HG03575 (cell line): ENCODE results near the gene CNTNAP2.

ENCODE experiments used
- ATAC-seq: cut with Tn5 transposase; IDR thresholded peaks from one replicate; pipeline ENCODE4 v1.9.1; 2021; ENCODE audit not compliant: unreplicated experiment, insufficient number of reproducible peaks, low FRiP score; ENCODE audit errors: extremely low read depth

CNTNAP2 gene

DNA sequence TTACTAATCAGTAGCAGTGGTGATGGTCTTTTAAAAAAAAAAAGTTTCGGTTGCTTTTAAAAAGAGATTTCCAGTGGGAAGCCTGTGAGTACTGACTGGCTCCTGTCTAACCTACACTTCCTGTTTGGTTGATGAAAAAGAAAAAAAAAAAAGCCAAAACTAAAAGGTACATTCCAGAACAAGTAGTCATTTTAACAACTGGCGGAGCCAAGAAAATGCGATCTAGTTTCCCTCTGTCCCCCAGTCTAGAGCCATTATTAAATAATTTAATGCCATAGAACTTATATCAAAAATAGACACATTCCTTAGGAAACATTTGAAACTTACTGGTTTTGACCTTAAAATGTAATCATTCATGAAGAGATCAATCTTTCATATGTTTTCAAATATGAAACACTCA lies 2219.8 kb downstream of the CNTNAP2 start:
- no peak for ATAC-seq

DNA sequence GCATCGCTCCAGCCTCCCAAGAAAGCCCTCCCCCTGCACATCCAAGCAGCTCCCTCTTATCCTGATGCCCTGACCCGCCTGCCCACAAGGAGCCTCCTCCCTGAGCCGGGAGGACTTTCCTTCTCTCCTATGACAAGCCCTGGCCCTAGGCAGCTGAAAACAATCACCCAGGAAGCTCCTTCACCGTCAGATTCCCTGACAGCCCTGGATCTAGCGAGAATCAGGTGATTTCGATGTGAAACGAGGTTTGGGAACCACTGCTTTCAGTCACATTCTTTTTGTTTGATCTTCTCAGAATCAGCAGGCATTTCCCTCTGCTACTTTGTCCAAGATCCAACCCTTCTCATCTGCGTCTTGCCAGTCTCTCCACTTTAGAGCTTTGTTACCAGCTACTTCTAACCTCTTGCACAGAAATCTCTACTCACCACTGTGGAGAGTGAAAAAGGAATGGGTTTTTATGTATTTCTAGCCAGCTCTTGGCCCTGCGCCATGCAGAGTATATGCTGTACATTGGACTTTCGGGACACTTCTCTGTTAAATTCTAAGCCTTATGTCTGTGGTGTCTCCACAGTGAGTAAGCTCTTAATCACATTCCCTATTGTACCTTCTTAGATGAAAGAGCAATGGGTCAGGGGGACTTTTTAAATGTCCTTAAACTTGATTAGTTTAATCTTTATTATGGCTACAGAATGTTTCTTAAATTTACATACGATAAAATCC lies 2220.8 kb downstream of the CNTNAP2 start:
- ATAC-seq = no peak

DNA sequence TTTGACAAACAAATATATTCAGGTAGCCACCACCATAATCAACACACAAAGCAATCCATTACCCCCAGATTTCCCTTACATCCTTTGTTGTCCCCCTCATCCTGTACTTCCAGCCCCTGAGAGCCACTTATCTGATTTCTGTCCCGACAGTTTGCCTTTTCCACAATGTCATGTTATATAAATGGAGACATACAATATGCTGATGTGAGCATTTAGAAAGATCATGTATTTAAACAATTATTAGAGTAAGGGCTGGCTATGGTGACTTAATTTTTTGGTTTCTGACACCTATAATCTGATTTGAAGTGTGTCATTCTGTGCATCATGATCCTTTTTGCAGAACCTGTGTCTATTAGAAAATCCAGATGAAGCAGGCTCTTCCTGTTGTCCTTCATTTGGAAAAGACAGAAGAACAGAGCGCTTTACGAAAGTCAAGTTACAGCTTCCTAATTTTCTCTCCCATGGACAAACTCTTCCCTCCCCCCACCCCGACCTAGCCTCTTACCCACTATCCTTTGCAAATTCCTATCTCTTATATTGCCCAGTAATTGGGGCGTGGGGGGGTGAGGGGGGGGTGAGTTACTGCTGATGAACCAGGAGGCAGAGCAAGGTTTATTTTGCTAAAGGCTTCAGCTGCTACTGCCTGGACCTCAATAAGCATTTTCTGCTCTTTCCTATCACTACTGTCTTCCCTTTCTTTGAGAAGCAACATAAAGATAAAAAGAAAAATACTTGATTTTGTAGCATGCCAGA lies 2221.6 kb downstream of the CNTNAP2 start:
- ATAC-seq = no peak

DNA sequence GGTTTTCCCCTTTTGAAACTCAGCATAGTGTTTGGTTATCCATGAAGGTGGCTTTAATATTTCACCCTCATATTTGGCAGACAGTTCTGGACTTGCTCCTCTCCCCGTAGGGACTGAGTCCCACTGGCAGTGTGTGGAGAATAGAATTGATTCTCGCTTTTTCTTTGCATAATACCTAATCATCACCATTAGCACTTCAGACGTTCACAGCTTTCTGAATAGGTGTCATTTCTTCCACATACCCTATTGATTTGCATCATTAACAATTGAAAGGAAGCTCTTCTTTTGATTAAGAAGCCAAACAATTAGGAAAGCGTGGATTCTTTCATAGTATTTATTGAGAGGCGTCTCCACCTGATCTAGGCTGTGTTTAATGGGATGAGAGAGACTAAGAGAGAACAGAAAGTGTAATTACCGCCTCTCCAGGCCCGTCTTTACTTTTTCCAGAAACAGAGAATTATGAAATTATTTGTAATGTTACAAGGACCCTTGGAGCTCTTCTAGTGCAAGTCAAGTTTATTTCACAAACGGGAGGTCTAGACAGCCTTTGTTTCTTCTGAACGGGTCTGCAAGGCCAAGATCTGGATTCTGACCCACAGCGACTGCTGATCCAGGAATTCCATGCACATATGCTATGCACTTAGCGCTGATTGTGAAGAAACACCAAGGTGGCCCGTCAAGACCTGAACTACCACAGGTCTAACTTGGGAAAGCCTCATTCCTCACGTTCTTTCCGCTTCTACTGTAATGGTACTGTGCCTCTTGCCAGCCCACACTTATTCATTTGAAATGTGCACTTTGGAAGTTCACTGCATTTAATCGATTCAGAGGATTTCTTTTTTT lies 2224.1 kb downstream of the CNTNAP2 start:
- no peak for ATAC-seq

DNA sequence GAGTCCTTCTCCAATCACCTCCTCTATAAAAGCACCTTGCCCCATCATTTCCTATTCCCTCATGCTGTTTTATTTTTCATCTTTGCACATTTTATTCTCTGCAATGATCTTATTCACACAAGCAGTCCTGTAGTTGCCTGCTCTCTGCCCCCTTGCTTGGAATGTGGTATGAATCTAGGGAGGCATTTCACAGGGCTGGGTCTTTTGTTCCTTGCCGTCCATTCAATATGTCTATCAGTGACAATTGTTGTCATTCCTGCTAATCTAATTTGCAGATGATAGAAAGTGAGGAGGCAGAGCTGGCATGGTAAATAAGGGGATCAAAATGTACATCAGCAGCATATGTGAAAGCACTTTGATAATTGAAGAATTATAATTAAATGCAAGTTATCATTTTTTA lies 2227.8 kb downstream of the CNTNAP2 start:
- no peak for ATAC-seq

DNA sequence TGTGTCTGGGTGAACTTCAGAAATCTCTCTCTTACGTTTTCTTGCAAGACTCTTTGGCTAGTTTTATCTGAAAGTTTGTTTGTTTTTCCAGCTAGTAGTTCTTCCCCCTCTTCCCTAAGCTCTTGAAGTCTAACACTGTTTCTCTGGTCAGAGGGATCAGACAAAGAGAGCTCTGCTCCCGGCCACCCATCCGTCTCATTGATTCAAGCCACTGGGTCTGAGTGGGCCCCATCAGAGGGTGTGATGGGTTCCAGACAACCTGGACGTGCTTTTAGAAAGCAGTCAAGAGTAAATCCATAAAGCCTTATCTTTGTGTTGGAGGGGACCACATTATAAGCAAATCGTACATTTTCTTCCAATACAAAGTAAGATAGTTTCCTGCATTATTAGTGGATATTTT lies 2231.4 kb downstream of the CNTNAP2 start:
- ATAC-seq = no peak

DNA sequence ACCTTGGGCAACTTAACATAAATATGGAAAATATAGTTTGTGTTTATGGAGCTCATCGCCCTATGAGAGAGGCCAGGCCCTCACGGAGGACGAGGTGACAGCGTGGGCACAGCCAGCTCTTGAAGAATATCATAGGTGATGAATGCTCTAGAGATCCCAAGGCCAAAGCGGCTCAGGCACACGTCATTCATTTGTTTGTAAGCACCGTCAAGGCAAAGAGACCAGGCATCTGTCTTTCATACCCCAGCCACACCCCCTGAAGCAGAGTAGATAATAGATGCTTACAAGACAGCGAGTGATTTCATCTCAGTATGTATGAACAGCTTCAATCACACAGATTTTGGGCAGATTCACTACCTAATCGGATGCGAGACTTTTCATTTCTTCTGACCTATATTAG lies 2231.9 kb downstream of the CNTNAP2 start:
- no peak for ATAC-seq

DNA sequence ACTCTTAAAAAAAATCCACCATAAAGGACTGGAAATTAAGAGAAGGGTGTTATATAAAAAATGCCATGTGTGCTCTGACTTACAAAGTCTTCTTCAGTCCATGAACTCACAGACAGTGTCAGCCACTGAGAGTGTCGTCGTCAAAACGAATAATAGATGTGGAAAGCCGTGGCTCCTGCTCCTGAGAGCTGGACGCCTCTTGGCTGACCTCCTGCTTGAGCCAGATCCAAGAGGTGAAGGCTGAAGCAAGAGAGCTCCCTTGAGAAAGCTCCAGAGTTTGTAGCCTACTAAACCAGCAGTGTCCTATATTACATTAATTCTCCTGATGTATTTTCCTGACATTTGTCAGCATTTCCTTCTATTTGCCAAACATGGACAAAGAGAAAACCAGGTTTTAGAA lies 2239.7 kb downstream of the CNTNAP2 start:
- ATAC-seq = no peak

DNA sequence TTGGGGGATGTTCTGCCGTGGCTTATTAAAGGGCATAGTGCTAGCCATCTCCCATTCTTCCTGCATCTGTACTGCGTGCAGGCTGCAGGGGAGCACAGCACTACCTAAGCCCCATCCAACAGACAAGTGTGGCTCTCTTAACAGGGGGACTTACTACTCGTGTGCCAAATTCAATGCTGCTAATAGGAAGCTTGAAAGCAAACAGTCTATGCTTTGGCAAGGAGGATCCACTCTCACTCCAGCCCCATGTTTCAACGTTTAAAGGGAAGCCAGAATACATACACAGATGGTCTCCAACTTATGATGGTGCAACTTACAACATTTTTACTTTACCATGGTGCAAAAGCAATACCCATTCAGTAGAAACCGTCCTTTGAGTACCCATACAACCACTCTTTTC lies 2245.9 kb downstream of the CNTNAP2 start:
- no peak for ATAC-seq

DNA sequence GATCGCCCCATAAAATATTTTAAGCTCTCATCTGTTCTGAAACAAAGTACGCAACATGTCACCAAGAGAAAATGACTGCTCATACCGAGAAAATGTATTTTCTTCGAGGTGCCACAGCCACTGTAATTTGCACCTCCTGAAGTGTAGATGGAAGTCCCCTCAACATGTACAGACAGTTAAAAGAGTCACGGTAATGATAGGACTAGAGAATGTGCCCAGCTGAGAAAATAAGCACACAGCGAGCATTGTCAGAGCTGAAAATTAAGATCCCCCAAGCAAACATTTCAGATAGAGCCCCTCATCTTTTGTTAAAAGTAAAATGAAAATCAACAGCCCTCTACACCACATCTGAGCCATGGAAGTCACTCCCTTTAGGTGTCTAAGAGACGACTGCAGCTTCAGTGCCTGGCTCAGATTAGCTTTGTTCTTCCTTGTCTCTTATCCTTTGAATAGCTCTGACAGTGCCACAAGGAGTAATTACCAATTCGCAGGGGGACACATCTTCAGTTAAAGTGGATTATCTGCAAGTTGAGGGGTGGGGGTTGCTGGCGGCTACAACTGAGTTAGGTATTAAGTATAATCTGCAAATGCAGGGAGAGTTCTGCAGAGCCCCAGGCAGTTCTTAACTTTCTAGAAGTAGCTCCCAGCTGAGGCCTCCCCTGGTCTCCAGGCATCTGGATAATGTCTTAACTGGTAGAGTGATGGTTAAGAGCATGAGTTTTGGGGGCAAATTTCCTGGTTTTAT lies 2251.3 kb downstream of the CNTNAP2 start:
- no peak for ATAC-seq

DNA sequence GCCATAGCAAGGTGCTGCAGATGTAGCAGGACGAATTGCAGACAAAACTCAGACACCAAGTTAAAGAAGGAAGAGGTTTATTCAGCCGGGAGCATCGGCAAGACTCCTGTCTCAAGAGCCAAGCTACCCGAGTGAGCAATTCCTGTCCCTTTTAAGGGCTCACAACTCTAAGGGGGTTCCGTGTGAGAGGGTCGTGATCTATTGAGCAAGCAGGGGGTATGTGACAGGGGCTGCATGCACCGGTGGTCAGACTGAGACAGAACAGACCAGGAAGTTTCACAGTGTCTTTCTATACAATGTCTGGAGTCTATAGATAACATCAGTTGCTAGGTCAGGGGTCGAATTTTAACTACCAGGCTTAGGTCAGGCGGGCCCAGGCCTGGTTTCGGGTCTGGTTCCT lies 2252.0 kb downstream of the CNTNAP2 start:
- ATAC-seq = no peak

DNA sequence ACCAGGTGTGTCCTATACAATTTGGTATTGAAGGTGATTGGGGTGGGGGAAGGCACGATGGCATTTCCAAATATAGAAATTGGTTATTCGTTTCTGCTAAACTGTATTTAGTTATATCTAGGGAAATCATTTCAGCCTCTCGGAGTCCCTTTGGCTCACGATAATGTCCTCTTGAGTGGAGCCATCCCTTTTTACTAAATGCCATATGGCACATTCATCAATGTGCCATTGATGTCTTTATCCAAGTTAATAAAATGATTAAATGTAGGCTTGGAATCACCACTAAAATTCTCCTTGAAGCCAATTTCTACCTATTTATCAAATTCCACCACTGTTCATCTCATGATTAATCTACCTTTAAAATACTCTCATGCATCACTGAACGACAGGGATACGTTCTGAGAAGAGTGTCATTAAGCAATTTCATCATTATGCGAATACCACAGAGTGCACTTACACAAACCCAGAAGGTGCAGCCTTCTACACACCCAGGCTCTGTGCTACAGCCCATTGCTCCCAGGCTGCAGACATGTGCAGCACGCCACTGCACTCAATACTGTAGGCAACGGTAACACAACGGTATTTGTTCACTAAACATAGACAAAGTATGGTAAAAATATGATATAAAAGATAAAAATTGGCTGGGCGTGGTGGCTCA lies 2254.8 kb downstream of the CNTNAP2 start:
- no peak for ATAC-seq

DNA sequence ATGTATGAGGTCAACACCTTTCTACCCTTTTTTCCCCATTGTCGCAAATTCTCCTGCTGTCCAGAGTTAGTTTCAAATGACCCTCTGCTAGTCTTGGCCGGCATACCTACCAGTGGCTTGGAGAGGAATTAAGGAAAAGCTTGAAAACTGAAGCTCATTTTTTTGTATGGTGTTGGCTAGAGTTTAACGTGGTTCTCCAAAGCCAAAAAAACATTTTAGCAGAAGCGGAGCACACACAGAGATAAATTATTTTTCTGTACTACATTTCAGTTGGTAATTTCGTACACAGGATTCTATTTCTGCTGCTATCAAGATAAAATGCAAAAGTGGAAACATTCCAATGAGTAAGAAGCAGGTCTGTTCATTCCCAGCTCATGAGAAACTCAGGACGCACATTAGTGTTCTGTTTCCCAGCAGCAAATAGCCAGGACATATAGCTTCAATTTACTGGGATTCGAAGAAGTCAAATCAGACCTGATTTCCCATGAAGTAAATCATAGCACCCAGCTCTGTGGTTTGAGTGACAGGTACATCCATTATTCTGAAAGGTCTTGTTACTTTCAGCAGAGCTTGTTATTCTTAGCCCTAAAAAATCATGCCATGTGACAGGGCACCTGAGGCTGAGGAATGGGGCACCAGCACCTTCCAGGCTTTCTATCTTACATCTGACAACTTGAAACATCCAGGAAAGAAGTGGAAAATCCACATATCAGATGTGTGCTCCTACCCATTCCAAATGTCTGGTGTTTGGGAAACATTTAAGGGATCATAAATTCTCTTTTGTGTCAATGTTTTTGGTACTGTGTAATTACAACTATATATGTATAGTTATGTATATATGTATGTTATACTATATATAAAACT lies 2258.0 kb downstream of the CNTNAP2 start:
- no peak for ATAC-seq

DNA sequence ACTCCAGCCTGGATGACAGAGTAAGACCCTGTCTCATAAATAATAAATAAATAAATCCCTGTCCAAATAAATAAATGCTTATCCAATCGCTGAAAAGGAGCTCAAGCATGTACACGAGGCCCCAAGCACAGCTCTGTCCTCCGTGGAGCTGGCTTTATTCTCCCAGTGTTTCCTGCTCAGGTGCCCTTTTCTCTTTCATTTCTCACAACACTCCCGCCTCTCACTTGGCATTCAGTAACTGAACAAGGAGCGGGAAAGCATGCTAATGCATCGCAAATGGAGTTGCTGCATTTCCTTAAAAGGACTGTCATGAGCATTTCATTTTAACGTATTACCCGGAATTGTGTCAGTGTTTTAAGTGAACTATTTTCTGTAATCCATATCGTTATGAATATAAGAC lies 2263.1 kb downstream of the CNTNAP2 start:
- ATAC-seq = no peak

DNA sequence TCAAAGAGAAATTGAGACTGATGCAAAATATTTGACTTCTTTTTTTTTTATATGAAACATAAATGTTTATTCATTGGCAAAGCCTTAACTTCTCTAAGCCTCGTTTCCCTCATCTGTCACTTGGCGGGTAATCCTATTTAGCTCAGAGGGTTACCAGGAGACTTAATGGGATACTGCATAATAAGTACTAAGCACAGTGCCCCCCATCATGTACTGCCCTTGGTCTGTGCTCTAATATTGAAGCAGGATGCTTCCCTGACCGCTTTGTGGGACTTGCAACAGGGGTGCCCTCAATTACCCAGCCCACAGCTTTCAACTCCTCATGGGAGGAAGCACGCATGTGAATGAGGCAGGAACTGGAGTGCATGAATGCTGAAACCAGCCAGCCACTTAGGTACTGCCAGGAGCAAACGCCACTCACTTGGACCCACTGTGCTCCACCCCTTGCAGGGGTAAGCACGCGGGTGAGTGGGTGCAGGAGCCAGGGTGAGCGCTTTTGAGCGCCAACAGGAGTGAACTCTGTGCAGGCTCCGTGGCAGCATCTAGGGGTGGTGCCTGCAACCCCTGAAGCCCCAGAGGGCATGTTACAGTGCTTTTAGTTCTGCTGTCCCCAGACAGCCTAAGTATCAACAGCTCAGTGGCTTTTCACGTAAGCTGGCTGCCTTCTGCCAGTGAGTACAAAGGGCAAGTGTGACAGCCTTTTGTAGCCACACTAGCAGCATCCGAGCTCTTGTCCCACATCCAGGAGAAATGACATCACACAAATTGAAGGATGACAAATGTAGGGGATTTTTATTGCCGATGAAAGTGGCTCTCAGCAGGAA lies 2264.2 kb downstream of the CNTNAP2 start:
- no peak for ATAC-seq

DNA sequence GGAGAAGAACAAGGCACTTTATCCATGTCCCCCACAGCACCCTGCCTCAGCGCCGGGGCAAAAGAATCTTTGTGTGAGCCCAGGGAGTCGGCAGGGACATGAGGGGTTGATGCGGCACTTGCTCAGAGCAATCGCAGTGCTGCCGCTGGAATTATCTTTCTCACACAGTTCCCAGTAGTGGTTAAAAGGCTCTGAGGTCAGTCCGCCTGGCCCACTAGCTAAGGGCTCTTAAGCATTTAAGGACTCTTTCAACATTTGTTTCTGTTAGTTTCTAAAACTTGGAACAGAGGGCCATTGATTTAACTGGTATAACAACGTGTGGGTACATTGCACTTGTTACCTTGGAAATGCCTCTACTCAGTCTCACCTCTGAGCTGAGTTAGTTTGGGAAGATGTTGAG lies 2266.0 kb downstream of the CNTNAP2 start:
- no peak for ATAC-seq

DNA sequence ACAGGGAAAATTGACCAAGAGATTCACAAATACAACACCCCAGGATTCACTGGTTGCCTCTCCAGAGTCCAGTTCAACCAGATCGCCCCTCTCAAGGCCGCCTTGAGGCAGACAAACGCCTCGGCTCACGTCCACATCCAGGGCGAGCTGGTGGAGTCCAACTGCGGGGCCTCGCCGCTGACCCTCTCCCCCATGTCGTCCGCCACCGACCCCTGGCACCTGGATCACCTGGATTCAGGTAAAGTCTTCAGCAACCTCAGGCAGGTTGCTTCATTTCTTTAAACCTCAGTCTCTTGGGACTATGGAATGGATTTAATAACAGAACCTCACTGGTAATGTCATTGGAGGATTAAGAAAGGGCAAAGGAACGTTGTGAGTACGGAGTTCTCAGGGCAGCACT lies 2267.1 kb downstream of the CNTNAP2 start:
- no peak for ATAC-seq
